Stimulated activated CD8-positive, alpha-beta memory T cell treated with anti-CD3 and anti-CD28 coated beads, Interleukin-4, amount 100 ng/mL, for 24 hours (primary cell): ENCODE measurements around the gene ADARB2.

Source experiments
- DNase-seq: peaks from one replicate; pipeline ENCODE4 v3.0.0-alpha.2; 2020; ENCODE audit warnings: low read depth

Gene ADARB2

GRCh38 chr10:1662438-1663025, 74.8 kb downstream of the ADARB2 start:
- no peak for DNase-seq

GRCh38 chr10:1661859-1662437, 75.4 kb downstream of the ADARB2 start:
- no peak for DNase-seq

- DNase-seq: no peak
Observed at GRCh38 chr10:1661416-1661815, 75.9 kb downstream of the ADARB2 start.

GRCh38 chr10:1660815-1661214, 76.5 kb downstream of the ADARB2 start:
- no peak for DNase-seq

GRCh38 chr10:1660386-1660785, 76.9 kb downstream of the ADARB2 start:
- DNase-seq: no peak

GRCh38 chr10:1659221-1659791, 78.0 kb downstream of the ADARB2 start:
- no peak for DNase-seq

GRCh38 chr10:1658658-1659057, 78.7 kb downstream of the ADARB2 start:
- no peak for DNase-seq

GRCh38 chr10:1657479-1657878, 79.8 kb downstream of the ADARB2 start:
- DNase-seq: no peak

- DNase-seq: no peak
Observed at GRCh38 chr10:1655367-1655766, 82.0 kb downstream of the ADARB2 start.

- DNase-seq: no peak
Observed at GRCh38 chr10:1654811-1655356, 82.4 kb downstream of the ADARB2 start.

GRCh38 chr10:1654247-1654646, 83.1 kb downstream of the ADARB2 start:
- DNase-seq: no peak

GRCh38 chr10:1653321-1653720, 84.0 kb downstream of the ADARB2 start:
- no peak for DNase-seq

GRCh38 chr10:1652151-1652550, 85.2 kb downstream of the ADARB2 start:
- DNase-seq: no peak

GRCh38 chr10:1651270-1651966, 85.9 kb downstream of the ADARB2 start:
- DNase-seq: no peak

- no peak for DNase-seq
Observed at GRCh38 chr10:1650542-1651269, 86.6 kb downstream of the ADARB2 start.

GRCh38 chr10:1648648-1649047, 88.7 kb downstream of the ADARB2 start:
- no peak for DNase-seq

- DNase-seq: no peak
Observed at GRCh38 chr10:1646332-1646731, 91.0 kb downstream of the ADARB2 start.

GRCh38 chr10:1645896-1646295, 91.4 kb downstream of the ADARB2 start:
- DNase-seq: no peak

GRCh38 chr10:1644191-1644711, 93.1 kb downstream of the ADARB2 start:
- no peak for DNase-seq

- DNase-seq: no peak
Observed at GRCh38 chr10:1643908-1644179, 93.5 kb downstream of the ADARB2 start.

GRCh38 chr10:1643161-1643907, 94.0 kb downstream of the ADARB2 start:
- DNase-seq: no peak
